Hippocampal formation (tissue), 2 donors: ENCODE data around the gene SIX1.

ENCODE experiments used
- DNase-seq, 2 donors: peaks; one replicate each; lab custom pipeline; 2025; lab: John Stamatoyannopoulos, UW

The SIX1 gene

DNA sequence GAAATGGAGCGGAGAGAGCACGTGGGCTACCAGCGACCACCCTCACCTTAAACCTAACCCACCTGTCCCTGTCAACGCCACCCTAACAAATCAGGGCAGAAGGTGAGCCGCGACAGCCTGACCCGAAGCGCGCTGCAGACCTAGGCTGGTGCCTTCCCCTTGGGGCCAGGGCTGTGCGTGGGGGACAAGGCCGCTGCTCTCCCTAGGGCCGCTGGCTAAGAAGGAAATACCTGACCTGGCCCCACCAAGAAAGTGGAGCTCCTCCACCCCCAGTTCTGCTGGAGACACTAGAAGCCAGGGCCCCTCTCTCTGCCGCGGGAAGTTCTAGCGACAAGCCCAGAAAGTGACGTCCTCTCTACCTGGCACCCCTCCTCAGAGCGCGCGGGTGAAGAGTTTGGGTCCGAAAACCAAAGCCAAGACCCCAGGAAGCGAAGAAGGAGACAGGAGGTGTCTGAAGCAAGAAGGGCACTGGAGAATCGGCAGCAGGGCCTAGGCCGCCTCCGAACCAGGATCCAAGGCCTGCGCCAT is 7.5 kb downstream of the SIX1 start:
- no peak for DNase-seq

DNA sequence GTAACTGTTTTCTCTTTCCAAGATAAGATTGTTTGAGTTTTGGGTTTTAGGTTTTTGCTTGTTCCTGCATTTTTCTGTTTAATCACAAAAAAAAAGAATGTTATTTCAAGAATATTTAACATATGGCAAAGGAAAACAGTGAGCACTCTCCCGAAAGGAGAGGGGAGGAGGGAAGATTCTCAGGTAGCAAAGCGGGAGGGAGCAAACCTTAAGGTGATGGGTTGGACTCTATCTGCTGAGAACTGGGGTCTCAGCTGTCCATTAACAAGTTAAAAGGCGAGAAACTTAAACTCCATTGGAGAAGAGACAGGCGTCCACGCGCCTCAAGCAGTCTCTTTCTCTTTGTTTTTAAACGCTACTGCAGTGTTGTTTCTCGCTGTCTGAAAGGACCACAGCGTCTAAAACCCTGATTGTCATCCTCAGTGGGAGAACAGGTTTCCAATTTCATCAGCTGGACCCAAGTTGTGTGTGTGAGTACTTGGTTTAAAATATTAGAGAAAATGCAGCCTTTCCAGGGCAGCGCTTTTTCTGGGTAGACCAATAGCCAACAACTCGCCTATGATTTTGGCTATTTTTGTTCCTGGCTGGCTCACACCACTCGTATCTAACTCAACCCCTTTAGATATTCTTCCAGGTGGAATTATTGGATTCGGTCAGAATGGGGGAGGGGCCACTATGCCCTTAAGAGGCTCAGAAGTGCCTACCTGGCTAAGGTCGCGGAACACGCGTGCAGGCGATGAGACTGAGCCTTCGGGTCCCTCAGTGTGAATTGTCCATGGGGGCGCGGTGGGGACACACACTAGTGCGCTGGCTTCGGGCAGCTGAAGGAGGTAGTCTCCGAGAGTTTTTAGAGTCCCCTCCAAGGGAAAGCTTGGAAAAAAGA is 8.2 kb downstream of the SIX1 start:
- no peak for DNase-seq

GRCh38 chr14:60639674-60640073 is 9.6 kb downstream of the SIX1 start:
- DNase-seq, result no peak

DNA sequence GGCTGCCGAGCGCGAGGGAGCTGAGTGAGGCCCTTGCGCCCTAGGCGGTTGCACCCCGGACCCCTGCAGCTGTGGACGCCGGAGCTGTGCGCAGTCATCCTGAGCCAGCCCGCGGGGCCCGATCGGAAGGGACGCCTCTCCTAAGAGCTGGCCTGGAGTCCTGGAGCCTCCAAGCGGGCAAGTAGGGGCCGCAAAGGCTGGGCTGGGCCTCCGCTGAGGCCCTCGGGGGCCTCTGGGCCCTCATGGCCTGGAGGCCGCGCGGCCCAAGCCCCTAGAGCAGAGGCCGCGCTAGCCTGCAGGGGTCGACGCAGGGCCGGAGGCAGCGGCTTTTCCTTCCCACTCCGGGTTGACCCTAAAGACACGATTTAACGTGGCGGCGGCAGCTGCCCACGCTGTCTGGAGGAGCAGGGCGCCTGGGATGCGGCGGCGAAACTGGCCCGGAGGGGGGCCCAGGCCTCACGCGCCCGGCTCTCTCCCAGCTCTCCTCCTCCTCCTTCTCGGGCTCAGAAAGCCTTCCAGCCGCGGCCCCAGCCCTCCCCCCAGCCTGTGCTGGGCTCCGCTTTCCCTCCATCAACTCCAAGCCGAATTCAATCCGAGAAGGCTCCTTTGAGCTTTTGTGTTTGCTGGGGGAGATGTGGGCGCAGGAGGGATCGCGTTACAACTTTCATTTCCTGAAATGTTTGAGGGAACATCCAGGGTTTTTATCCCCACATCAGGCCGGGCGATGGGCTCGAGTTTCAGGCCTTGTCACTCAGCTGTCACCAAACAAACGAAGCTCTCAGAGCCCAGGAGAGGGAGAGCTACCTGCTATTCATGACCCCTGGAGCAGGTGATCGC is 11.6 kb downstream of the SIX1 start:
- DNase-seq, result no peak

DNA sequence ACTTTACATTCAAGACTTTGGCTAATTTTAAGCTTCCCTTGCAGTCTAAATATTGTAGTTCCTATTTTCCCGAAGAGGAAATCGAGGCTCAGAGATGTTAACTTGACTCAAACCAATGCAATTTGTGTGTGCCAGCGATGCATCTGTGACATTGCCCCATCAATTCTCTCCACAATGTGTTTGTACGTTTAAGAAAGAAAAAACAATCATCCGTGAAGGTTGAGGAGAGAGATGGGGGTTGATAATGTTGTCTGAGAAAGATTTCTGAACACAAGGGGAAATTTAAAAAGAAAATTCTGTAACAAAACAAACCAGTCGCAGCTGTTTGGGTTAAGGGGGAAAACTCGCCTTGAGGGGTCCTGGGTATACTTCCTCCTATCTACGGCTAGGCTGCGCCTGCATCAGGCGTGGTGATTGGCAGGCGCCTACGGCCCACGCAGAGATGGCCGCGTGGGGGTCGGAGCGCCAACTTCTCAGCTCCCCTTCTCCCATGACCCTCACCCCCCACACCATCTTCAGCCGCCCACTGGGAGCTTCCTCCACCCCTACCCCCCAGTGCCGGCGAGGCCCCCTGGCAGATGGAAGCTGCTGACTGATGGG is 12.3 kb downstream of the SIX1 start:
- no peak for DNase-seq

DNA sequence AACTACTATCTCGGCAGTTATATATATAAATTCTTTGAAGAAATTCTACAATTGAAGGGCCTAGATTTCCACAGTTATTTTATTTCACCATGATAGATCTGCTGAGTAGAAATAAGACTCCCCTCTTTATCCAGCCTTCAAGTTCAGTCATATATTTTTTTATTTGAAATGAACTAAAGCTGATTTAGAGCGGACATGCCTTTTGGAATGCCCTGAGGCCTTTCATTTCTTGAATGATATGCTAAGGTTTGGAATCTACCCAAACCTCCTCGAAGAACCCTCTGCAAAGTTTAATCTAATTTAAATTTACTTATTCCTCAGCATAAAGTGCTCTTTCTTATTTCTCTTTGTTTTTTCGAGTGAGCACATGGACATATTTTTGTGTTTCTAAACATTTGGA is 15.1 kb downstream of the SIX1 start:
- DNase-seq, result no peak

- DNase-seq, result no peak
These were observed 16.5 kb downstream of the SIX1 start for GRCh38 chr14:60632777-60633176.

DNA sequence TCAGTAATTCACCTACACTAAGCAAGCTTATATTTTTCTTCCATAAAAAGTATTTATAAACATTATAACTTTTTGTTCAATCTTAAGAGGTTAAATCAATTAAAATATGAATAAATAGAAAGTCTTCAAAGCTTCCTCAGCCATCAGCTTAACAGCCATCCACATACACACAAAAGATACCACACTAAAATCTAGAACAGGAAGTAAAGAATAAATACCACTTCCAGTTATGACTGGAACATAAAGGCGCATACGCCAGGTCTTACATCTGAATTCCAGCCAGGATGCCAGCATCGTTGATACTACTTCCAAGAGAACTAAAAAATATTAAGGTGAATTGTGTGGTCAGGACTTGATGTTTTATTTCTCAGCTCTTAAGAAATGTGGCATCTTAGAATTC is 17.0 kb downstream of the SIX1 start:
- DNase-seq, result no peak

DNA sequence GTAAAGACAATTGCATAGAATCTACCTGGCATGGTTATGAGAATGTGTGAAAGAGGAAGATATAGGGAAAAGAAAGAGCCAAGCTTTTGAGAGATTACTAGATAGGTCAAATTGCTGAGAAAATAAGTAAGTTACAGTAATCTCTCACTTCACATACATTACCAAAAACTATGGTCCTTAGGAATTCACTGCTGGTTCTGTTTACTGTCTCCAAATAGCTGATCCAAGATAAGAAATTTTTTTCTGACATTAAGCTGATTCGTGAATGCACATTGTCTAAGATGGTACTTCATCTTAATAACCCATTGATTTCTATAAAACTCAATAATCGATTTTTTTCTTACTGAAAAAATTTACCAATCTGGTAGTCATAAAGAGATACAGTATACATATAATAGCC is 17.4 kb downstream of the SIX1 start:
- DNase-seq, result no peak

- DNase-seq, result no peak
These were observed 19.1 kb downstream of the SIX1 start for GRCh38 chr14:60630129-60630528.

DNA sequence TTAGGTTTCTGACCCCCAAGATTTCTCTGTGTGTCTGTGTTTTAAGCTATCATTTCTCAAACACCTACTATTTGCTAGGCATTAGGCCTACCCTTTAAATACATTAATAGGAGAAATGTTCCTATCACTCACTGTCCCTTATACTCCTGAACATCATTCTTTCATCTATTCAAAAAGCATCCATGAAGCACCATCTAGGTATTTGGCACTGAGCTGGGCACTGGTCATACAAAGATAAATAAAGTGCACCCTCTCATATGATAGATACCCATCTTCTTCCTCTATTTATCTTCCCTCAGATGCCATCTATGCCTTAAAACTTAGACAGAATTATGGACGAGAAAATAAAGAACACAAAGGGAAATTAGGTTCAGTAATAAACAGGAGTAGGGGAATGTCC is 20.4 kb downstream of the SIX1 start:
- no peak for DNase-seq

- DNase-seq, result no peak
These were observed 26.4 kb downstream of the SIX1 start for GRCh38 chr14:60622917-60623257.

GRCh38 chr14:60622210-60622916 is 26.9 kb downstream of the SIX1 start:
- no peak for DNase-seq

GRCh38 chr14:60621386-60621785 is 27.9 kb downstream of the SIX1 start:
- no peak for DNase-seq

DNA sequence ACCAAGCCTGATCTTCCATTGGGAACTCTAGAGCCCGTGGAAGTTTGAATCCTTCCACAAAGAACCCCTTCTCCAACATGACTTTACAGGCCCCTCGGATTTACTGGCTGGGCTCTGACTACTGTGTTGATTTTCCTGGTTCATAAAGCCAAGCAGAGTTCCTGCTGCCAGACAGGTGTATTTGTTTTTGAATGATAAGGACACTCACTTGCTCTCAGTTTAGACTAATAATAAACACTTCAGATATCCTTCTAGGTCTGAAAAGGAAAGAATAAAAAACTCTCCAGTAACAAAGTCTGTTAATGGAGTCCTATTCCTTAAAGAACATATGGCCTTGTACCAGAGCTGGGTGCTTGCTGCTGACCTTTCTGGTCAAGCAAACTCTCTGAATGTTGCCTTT is 31.0 kb downstream of the SIX1 start:
- DNase-seq, result no peak

- no peak for DNase-seq
These were observed 32.8 kb downstream of the SIX1 start for GRCh38 chr14:60616461-60616959.

GRCh38 chr14:60602291-60602690 is 47.0 kb downstream of the SIX1 start:
- DNase-seq, result no peak

DNA sequence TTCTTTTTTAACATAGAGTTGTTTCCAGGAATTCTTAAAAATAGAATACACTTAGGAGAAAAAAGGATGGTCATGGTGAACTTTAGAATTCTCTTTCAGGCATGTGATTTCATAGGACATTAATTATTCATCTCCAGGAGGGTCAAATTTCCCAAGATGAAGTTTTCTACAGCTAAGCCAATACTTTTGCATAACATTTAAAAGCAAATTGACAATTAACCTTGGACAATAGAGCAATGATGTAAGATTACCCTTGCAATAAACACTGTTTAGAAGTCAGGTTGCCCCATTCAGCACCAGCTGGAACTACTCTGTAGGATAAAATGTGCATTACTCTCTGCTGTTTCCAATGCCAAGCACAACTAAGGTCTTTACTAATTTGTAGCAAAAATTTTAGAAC is 49.5 kb downstream of the SIX1 start:
- no peak for DNase-seq

GRCh38 chr14:60596139-60596538 is 53.1 kb downstream of the SIX1 start:
- DNase-seq, result no peak

GRCh38 chr14:60594062-60594461 is 55.2 kb downstream of the SIX1 start:
- DNase-seq, result no peak
